HepG2 (cell line): ENCODE data around the gene CADM3. TPM values are rescaled to one million over a fixed set of nuclear protein-coding genes. Genes with fewer than 3 reads are reported as not detected.

Experiments used
- ATAC-seq: fragments of 200-7000 bp; cut with Tn5 transposase; 3 replicates; pipeline ENCODE4 v1.9.1; 2020; ENCODE audit warnings: mild to moderate bottlenecking, moderate library complexity
- BruUV-seq: library from RNA; stranded (reverse); fragments of 400-500 nt; replicated peaks from 2 replicates; lab custom pipeline; 2021; lab: Mats Ljungman, UMichigan
- CTCF ChIA-PET: fragments of 300-600 bp; formaldehyde crosslinking; extraction: SDS; loops from one replicate; lab custom pipeline; 2021; ENCODE audit warnings: low total read pairs, inconsistent platforms, low intra/inter-chr PET ratio; lab: Yijun Ruan, JAX
- POLR2A ChIA-PET: fragments of 350-600 bp; sonication (Branson Sonifier 250); formaldehyde crosslinking; loops from one replicate; lab custom pipeline; 2020; ENCODE audit warnings: antibody characterized with exemption, inconsistent platforms; lab: Yijun Ruan, JAX
- DNase-seq: peaks from one replicate; pipeline ENCODE4 v3.0.0-alpha.2; 2015; ENCODE audit warnings: low spot score
- FAIRE-seq: peaks from 3 replicates; lab custom pipeline; 2011; peaks lifted over from hg19 to GRCh38; lab: Jason Lieb, UNC
- H2AFZ ChIP-seq: one replicate; pipeline ENCODE4 v1.6.1; 2011; ENCODE audit warnings: low read length, inconsistent platforms
- H3K27ac ChIP-seq: fragments of 300-600 bp; 3 replicates; pipeline ENCODE4 v1.8.0; 2011; ENCODE audit warnings: mixed run types, mild to moderate bottlenecking, mixed read lengths, low read length, inconsistent platforms; ENCODE audit not compliant: insufficient read depth; ENCODE audit errors: extremely low read length
- H3K27me3 ChIP-seq, 2 experiments: fragments of 200-600 bp in 1 of 2; 2 replicates in 1 of 2; 3 replicates in 1 of 2; pipeline versions ENCODE4 v1.6.0 to v1.8.0; 2011; ENCODE audit warnings: low read length in 2 of 2, mild to moderate bottlenecking in 2 of 2, moderate library complexity in 2 of 2, inconsistent platforms in 1 of 2; ENCODE audit not compliant: insufficient read depth in 2 of 2, control insufficient read depth in 1 of 2
- H3K36me3 ChIP-seq, 2 experiments: fragments of 200-600 bp in 1 of 2; replicated peaks in 1 of 2; 2 replicates in 1 of 2; 3 replicates in 1 of 2; pipeline versions ENCODE4 v1.5.1 to v1.8.0; 2011; ENCODE audit warnings: low read length in 2 of 2, inconsistent platforms in 1 of 2; ENCODE audit not compliant: insufficient read depth in 2 of 2, control insufficient read depth in 1 of 2
- H3K4me1 ChIP-seq: 2 replicates; pipeline ENCODE4 v1.5.1; 2012; ENCODE audit warnings: low read length, inconsistent platforms; ENCODE audit not compliant: insufficient read depth
- H3K4me2 ChIP-seq: 2 replicates; pipeline ENCODE4 v1.6.0; 2011; ENCODE audit warnings: low read depth, low read length, inconsistent platforms
- H3K4me3 ChIP-seq, 3 experiments: fragments of 200-600 bp in 1 of 3; sonication (generic), shearing (Covaris generic) in 1 of 3; replicated peaks in 1 of 3; 2 replicates each; pipeline ENCODE4 v1.5.1; 2011 to 2016; ENCODE audit warnings: low read length in 3 of 3, inconsistent platforms in 2 of 3, low read depth in 2 of 3, mild to moderate bottlenecking in 2 of 3, control low read depth in 1 of 3, mixed read lengths in 1 of 3; ENCODE audit not compliant: insufficient read depth in 1 of 3
- H3K79me2 ChIP-seq: one replicate; pipeline ENCODE4 v1.6.1; 2011; ENCODE audit warnings: low read length, inconsistent platforms; ENCODE audit not compliant: insufficient read depth
- H3K9ac ChIP-seq: 2 replicates; pipeline ENCODE4 v1.6.0; 2011; ENCODE audit warnings: mild to moderate bottlenecking, low read depth, low read length, inconsistent platforms; ENCODE audit not compliant: insufficient read depth
- H3K9me3 ChIP-seq: 2 replicates; pipeline ENCODE4 v1.5.1; 2012; ENCODE audit warnings: mild to moderate bottlenecking, low read length
- H4K20me1 ChIP-seq: 2 replicates; pipeline ENCODE4 v1.6.0; 2011; ENCODE audit warnings: inconsistent platforms, mild to moderate bottlenecking, low read length, moderate library complexity; ENCODE audit not compliant: insufficient read depth
- FOSL2 ChIP-seq: sonication (generic); formaldehyde crosslinking; IDR thresholded peaks from 2 replicates; pipeline ENCODE4 v1.4.0; 2020; ENCODE audit warnings: missing genetic modification reagents
- GPN1 ChIP-seq: sonication (generic); formaldehyde crosslinking; IDR thresholded peaks from 2 replicates; pipeline ENCODE4 v1.5.1; 2020; ENCODE audit warnings: missing genetic modification reagents, borderline replicate concordance
- HNF4G ChIP-seq, 2 experiments: sonication (generic) in 1 of 2; formaldehyde crosslinking in 1 of 2; IDR thresholded peaks; 2 replicates each; pipeline versions ENCODE4 v1.4.0 to v1.6.1; 2011 to 2020; ENCODE audit warnings: borderline replicate concordance in 2 of 2, low read depth in 2 of 2, mild to moderate bottlenecking in 2 of 2, low read length in 1 of 2, missing genetic modification reagents in 1 of 2, moderate library complexity in 1 of 2
- NFE2 ChIP-seq: sonication (generic); formaldehyde crosslinking; IDR thresholded peaks from 2 replicates; pipeline ENCODE4 v1.4.0; 2020; ENCODE audit warnings: missing genetic modification reagents
- XBP1 ChIP-seq: sonication (generic); formaldehyde crosslinking; IDR thresholded peaks from 2 replicates; pipeline ENCODE4 v1.5.0; 2020; ENCODE audit warnings: missing genetic modification reagents
- ZNF766 ChIP-seq: sonication (generic); formaldehyde crosslinking; IDR thresholded peaks from 2 replicates; pipeline ENCODE4 v1.5.0; 2020; ENCODE audit warnings: missing genetic modification reagents, borderline replicate concordance
- WGBS: methylation state at CpG from one replicate; pipeline ENCODE4 v1.1.6; 2017; ENCODE audit warnings: low lambda C conversion rate; 5-methylcytosine and 5-hydroxymethylcytosine counted together
- in situ Hi-C: cut with HindIII; loops from 2 replicates; pipeline ENCODE4 v1.10.0; 2017; ENCODE audit warnings: low pct_unique_long_range_greater_than_20kb; ENCODE audit not compliant: extremely low pct_ligation_motif_present
- intact Hi-C: fragments of 100-400 bp; cut with micrococcal nuclease; formaldehyde crosslinking; loops from one replicate; pipeline ENCODE4 v1.10.0; 2022; ENCODE audit not compliant: unreplicated experiment
- polyA plus RNA-seq, 8 experiments: library from polyadenylated mRNA; depleted of rRNA in 3 of 8; stranded (reverse) in 7 of 8; unstranded in 1 of 8; fragments of >200 nt; fragmentation: Illumina TruSeq in 4 of 8; extraction: Trizol in 4 of 8; gene quantifications; 2 replicates each; pipeline versions ENCODE4 v1.2.1 to v1.2.3, GENCODE V29; 2011 to 2016; ENCODE audit warnings: low read depth in 4 of 8, missing spikeins in 1 of 8, mixed read lengths in 1 of 8; ENCODE audit not compliant: insufficient read depth in 1 of 8
- total RNA-seq, 5 experiments: library from RNA; depleted of rRNA; stranded (reverse); fragments of >200 nt; fragmentation: Illumina TruSeq; extraction: Trizol; gene quantifications; 2 replicates each; pipeline ENCODE4 v1.2.3, GENCODE V29; 2016; ENCODE audit warnings: low read depth in 1 of 5
- TF ChIP-seq, protein P1 (sequence below): sonication (generic); formaldehyde crosslinking; IDR thresholded peaks from 2 replicates; pipeline ENCODE4 v1.4.0; 2020; ENCODE audit warnings: missing genetic modification reagents
- TF ChIP-seq, protein P2 (sequence below): sonication (generic); formaldehyde crosslinking; IDR thresholded peaks from 2 replicates; pipeline ENCODE4 v1.8.1; 2023; ENCODE audit warnings: mild to moderate bottlenecking, inconsistent platforms, moderate library complexity, missing genetic modification reagents, borderline replicate concordance
- TF ChIP-seq, protein P3 (sequence below): IDR thresholded peaks from 2 replicates; pipeline ENCODE4 v1.6.1; 2018; ENCODE audit warnings: missing genetic modification reagents
- TF ChIP-seq, protein P4 (sequence below): sonication (generic); formaldehyde crosslinking; conservative IDR thresholded peaks from 2 replicates; pipeline ENCODE4 v1.4.0; 2020; ENCODE audit warnings: missing genetic modification reagents
- TF ChIP-seq, protein P5 (sequence below): fragments of 450-650 bp; IDR thresholded peaks from 2 replicates; pipeline ENCODE4 v1.6.1; 2016

CADM3 gene
- total and polyA plus RNA-seq, 2 of the 13 experiments (the other 11 are each of a cell fraction or from before 2014, with no cell fraction given), result not detected

DNA sequence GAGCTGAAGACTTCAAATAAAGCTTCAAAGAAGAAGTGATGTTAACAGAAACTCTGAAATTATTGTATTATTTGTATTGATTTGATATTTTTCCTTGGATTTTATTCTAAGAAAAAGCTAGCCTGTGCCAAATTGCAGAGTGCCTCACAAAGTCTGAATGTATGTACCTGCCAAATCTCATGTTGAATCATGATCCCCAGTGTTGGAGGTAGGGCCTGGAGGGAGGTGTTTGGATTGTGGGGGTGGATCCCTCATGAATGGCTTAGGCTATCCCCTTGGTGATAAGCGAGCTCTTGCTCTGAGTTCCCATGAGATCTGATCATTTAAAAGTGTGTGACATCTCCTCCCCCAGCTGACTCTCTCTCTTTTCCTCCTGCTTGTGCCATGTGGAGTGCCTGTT, 76.9 kb downstream of the CADM3 start:
- intact Hi-C loops, result no loop called here
- Histone ChIP-seq H3K4me2 (no peak overlapping the region), H3K27me3 (no peaks in the 10 kb centered on the region), H3K9me3 (peaks cover 80% of the 10 kb centered on the region), H3K4me3 (no peak overlapping the region), H3K36me3 (no peaks in the 10 kb centered on the region), H3K4me1 (no peaks in the 10 kb centered on the region), H3K9ac (no peak overlapping the region), H4K20me1 (no peaks in the 10 kb centered on the region), H3K79me2 (no peaks in the 10 kb centered on the region), H2AFZ (no peak overlapping the region), H3K27ac (no peak overlapping the region)
- ChIA-PET POLR2A (no interaction called here), CTCF (no interaction called here)
- DNase-seq (no peak), FAIRE-seq (no peak), ATAC-seq (no peak)
- in situ Hi-C loops, result no loop called here
- 0% methylated on average over 1 of the region's 1 CpG for WGBS
- TF ChIP-seq, protein P1, sequence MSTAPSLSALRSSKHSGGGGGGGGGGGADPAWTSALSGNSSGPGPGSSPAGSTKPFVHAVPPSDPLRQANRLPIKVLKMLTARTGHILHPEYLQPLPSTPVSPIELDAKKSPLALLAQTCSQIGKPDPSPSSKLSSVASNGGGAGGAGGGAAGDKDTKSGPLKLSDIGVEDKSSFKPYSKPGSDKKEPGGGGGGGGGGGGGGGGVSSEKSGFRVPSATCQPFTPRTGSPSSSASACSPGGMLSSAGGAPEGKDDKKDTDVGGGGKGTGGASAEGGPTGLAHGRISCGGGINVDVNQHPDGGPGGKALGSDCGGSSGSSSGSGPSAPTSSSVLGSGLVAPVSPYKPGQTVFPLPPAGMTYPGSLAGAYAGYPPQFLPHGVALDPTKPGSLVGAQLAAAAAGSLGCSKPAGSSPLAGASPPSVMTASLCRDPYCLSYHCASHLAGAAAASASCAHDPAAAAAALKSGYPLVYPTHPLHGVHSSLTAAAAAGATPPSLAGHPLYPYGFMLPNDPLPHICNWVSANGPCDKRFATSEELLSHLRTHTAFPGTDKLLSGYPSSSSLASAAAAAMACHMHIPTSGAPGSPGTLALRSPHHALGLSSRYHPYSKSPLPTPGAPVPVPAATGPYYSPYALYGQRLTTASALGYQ, result no peak
- TF ChIP-seq XBP1, result no peak
- no peak for TF ChIP-seq GPN1
- TF ChIP-seq, protein P2, sequence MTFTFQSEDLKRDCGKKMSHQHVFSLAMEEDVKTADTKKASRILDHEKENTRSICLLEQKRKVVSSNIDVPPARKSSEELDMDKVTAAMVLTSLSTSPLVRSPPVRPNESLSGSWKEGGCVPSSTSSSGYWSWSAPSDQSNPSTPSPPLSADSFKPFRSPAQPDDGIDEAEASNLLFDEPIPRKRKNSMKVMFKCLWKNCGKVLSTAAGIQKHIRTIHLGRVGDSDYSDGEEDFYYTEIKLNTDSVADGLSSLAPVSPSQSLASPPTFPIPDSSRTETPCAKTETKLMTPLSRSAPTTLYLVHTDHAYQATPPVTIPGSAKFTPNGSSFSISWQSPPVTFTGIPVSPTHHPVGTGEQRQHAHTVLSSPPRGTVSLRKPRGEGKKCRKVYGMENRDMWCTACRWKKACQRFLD, result no peak
- TF ChIP-seq, protein P3, sequence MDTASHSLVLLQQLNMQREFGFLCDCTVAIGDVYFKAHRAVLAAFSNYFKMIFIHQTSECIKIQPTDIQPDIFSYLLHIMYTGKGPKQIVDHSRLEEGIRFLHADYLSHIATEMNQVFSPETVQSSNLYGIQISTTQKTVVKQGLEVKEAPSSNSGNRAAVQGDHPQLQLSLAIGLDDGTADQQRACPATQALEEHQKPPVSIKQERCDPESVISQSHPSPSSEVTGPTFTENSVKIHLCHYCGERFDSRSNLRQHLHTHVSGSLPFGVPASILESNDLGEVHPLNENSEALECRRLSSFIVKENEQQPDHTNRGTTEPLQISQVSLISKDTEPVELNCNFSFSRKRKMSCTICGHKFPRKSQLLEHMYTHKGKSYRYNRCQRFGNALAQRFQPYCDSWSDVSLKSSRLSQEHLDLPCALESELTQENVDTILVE (CRISPR knock-in tag), result no peak
- no peak for TF ChIP-seq FOSL2 (CRISPR knock-in tag)
- TF ChIP-seq NFE2 (CRISPR knock-in tag), result no peak
- TF ChIP-seq, protein P4, sequence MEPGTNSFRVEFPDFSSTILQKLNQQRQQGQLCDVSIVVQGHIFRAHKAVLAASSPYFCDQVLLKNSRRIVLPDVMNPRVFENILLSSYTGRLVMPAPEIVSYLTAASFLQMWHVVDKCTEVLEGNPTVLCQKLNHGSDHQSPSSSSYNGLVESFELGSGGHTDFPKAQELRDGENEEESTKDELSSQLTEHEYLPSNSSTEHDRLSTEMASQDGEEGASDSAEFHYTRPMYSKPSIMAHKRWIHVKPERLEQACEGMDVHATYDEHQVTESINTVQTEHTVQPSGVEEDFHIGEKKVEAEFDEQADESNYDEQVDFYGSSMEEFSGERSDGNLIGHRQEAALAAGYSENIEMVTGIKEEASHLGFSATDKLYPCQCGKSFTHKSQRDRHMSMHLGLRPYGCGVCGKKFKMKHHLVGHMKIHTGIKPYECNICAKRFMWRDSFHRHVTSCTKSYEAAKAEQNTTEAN (CRISPR knock-in tag), result no peak
- TF ChIP-seq, protein P5, sequence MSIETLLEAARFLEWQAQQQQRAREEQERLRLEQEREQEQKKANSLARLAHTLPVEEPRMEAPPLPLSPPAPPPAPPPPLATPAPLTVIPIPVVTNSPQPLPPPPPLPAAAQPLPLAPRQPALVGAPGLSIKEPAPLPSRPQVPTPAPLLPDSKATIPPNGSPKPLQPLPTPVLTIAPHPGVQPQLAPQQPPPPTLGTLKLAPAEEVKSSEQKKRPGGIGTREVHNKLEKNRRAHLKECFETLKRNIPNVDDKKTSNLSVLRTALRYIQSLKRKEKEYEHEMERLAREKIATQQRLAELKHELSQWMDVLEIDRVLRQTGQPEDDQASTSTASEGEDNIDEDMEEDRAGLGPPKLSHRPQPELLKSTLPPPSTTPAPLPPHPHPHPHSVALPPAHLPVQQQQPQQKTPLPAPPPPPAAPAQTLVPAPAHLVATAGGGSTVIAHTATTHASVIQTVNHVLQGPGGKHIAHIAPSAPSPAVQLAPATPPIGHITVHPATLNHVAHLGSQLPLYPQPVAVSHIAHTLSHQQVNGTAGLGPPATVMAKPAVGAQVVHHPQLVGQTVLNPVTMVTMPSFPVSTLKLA, result no peak
- TF ChIP-seq ZNF766, result no peak
- TF ChIP-seq HNF4G (IDR thresholded peaks at IDR 0.05; ENCODE audit: borderline replicate concordance, low read depth, low read length), result no peak
- TF ChIP-seq HNF4G (CRISPR knock-in tag; IDR thresholded peaks at IDR 0.05; ENCODE audit: borderline replicate concordance, low read depth), result no peak
- BruUV-seq, result no TSS peak
